ENCODE results near the gene SERPINE2.

Gene SERPINE2

DNA sequence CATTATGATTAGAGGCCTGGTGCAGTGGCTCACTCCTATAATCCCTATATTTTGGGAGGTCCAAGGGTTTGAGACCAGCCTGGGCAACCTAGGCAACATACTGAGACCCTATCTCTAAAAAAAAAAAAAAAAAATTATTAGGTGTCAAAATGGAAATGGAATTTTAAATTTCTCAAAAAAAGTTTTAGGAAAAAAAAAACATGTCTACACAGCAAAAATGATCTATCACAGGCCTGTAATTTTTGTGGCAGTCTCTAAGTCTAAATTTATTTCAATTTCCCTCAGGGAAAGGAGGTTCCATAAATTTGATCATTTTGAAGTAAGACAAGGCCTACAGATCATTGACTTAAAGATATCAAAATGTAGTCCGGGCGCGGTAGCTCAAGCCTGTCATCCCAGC, 65.5 kb downstream of the SERPINE2 start:
- no peak for DNase-seq

DNA sequence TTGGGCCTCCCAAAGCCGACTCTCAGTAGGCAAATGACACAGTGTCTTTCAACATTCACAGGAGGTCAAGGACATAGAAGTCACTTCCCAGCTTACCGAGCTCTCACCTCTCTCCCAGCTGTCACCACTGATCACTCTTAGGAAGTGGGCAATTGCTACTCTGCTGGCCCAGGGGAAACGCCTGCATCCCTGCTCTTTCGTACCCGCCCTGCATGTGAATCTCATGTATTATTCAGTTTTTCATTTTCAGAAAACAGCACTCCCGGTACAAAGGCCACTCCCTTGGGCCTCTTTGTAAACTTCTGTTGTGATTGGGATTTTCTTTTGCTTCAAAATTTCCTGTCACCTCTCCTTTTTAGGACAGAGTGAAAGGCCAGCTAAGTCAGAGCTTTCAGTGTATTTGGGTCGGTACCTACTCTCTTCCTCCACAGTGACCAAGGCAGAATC, 66.4 kb downstream of the SERPINE2 start:
- DNase-seq: no peak

DNA sequence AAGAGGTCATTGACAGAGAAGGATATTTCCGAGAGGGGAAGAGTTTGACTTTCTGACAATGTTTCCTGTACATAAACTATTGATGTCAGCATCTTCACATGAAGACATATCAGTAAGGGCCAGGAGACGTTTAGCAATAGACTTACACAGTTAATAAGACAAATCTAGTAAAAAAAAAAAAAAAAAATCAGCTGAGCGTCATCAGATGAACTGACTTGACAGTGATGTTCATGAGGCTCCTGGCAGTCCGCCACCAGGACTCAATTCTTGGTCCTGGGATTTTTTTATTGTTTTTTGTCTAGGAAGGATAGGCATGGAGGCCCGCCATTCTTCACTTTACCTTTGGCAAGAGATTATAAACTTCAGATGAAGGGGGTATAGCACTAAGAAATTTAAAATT, 67.4 kb downstream of the SERPINE2 start:
- DNase-seq: no peak

- DNase-seq: peak; percentile 61
These were observed 68.5 kb downstream of the SERPINE2 start for GRCh38 chr2:223970343-223971128.

DNA sequence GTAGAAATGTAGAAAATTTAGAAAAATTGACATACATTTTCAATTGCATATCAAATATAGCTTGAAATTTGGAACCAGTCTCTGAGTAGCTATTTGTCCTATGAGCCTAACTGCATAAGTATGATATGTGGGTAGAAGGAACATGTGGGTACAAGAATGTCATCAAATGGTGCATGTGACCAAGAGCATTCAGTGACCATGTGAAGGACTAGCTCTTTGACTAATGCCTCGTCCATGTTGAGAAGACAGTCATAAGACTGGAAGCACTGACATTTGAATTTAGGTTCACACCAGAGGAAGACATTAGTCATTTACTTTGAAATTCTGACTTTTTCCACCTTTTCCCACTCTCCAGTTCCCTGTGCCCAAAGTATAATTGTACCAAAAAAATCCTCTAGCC, 69.2 kb downstream of the SERPINE2 start:
- peak; percentile 6 for DNase-seq

GRCh38 chr2:223969315-223969714, 69.8 kb downstream of the SERPINE2 start:
- DNase-seq: no peak

- DNase-seq: peak; percentile 68
These were observed 71.1 kb downstream of the SERPINE2 start for GRCh38 chr2:223967981-223968380.

DNA sequence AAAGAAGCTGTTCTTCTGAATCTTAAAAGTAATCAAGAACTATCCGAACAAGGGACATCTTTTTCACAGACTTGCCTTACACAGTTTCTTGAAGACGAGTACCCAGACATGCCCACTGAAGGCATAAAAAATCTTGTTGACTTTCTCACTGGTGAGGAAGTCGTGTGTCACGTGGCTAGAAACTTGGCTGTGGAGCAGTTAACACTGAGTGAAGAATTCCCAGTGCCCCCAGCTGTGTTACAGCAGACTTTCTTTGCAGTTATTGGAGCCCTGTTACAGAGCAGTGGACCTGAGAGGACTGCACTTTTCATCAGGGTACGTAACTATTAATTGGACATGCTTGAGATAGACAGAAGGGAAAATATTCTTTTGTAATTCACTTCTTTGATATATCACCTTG, 79.4 kb downstream of the SERPINE2 start:
- no peak for DNase-seq

- DNase-seq: peak; percentile 96
These were observed 81.8 kb downstream of the SERPINE2 start, which contains the start of gene MRPL44 for GRCh38 chr2:223957092-223957851. MRPL44 (plus strand) TSS chr2:223957463; CDS start chr2:223957473, 10 bp downstream.

GRCh38 chr2:223956300-223956699, 82.8 kb downstream of the SERPINE2 start:
- DNase-seq: no peak

- peak; percentile 84 for DNase-seq
These were observed 84.7 kb downstream of the SERPINE2 start for GRCh38 chr2:223954401-223954800.

- no peak for DNase-seq
These were observed 86.7 kb downstream of the SERPINE2 start for GRCh38 chr2:223952280-223952968.

- DNase-seq: no peak
These were observed 88.4 kb downstream of the SERPINE2 start for GRCh38 chr2:223950448-223951347.

- no peak for DNase-seq
These were observed 89.7 kb downstream of the SERPINE2 start for GRCh38 chr2:223949241-223949840.

DNA sequence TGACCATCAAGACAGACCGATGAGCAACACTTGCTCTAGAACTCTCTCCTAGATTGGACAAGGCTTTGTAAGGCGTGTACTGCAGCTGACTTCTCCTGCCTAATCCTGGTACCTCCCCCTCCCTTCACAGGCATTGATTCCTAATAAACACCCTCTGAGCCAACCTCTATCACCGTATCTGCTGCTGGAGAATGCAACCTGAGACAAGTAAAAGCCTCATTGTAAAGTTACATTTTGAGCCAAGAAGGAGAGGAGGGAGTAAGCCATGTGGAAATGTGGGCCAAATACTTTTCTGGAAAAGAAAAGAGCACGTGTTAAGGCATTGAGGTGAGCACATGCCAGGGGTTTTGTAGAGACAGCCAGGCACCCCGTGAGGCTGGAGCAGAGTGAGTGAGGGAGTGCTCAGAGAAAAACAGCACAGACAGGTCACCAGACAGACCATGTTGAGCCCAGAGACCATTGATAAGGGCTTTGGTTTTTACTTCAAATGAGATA, 91.3 kb downstream of the SERPINE2 start:
- no peak for DNase-seq

DNA sequence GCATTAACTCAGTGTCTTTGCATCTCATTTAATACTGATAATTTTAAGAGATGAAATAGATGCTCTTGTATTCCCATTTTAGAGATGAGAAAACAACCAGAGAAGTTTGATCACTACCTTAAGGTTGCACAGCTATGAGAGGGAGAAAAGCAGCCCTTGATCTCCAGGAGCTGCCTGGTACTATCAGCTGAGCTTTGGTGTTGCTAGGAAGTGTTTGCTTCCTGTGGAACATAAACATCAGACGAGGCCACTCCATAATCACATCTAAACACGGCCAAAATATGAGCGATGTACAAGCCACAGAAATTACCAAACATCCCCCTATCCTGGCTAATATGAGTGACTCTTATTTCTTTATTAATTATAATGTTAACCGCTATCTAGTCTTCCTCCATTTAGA, 93.3 kb downstream of the SERPINE2 start:
- DNase-seq: no peak

DNA sequence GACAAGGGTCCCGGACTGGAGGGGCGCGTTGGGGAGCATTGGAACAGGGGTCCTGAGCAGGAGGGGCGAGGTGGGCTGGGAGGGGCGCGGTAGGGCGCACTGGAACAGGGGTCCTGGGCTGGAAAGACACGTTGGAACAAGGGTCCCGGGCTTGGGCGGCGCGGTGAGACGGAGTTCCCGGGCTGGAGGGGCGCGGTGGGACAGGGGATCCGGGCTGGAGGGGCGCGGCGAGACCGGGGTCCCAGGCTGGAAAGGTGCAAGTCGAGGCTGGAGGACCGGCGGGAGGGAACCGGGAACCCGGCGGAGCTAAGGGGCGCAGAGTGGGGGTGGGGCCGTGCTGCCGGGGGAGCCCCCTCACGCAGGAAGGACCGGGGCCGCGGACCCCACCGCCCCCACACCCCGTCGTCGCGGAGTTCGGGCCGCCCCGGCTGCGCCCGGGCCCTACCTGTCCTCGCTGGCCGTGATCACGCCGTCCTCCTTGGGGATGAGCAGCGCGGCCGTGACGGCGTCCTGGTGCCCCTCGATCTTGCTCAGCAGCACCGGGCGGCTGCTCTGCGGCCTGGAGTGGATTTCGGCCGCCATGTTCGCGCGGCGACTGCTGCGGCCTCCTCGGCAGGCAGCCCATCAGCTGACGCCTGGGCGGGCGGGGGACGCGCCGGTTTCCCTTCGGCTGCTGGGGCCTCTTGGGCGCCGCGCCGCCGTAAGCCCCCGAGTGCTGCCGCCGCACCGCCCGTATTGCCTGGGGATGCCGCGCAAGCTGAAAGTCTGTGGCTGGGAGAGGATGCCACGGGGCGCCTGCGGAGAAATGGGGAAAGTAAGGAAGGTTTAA, 94.2 kb downstream of the SERPINE2 start, which contains the start of gene WDFY1:
Gene WDFY1 (minus strand): TSS at position 633 of the 829 bp plus-strand sequence. CDS start 51 bp downstream, at position 582.
- DNase-seq: peak; percentile 92

- no peak for DNase-seq
These were observed 94.9 kb downstream of the SERPINE2 start for GRCh38 chr2:223944166-223944702.

- DNase-seq: peak; percentile 62
These were observed 95.5 kb downstream of the SERPINE2 start for GRCh38 chr2:223943561-223944008.

GRCh38 chr2:223943135-223943534, 96.0 kb downstream of the SERPINE2 start:
- DNase-seq: no peak
